Aorta (tissue), 5 donors: ENCODE results near the gene HMG20A. TPM values are rescaled to one million over a fixed set of nuclear protein-coding genes. Genes with fewer than 3 reads are reported as not detected.

ENCODE experiments used
- ATAC-seq: fragments of 200-7000 bp; cut with Tn5 transposase; one replicate; pipeline ENCODE4 v1.9.1; 2022; ENCODE audit warnings: moderate library complexity; ENCODE audit not compliant: low FRiP score
- DNase-seq, 2 donors: peaks; one replicate each; pipeline ENCODE4 v3.0.0-alpha.2; 2020
- H3K27ac ChIP-seq, 2 donors: one replicate each; pipeline ENCODE4 v1.5.1; 2013; ENCODE audit warnings: low read length in 2 of 2, mild to moderate bottlenecking in 2 of 2, moderate library complexity in 2 of 2, control low read depth in 1 of 2, inconsistent platforms in 1 of 2, low read depth in 1 of 2
- H3K27me3 ChIP-seq, 2 donors: one replicate each; pipeline ENCODE4 v1.6.1; 2013; ENCODE audit warnings: control low read depth in 1 of 2, low read length in 1 of 2, mild to moderate bottlenecking in 1 of 2, moderate library complexity in 1 of 2; ENCODE audit not compliant: insufficient read depth in 2 of 2, control insufficient read depth in 1 of 2
- H3K36me3 ChIP-seq, 2 donors: one replicate each; pipeline ENCODE4 v1.6.1; 2013; ENCODE audit warnings: control low read depth in 1 of 2, low read length in 1 of 2, mild to moderate bottlenecking in 1 of 2; ENCODE audit not compliant: insufficient read depth in 2 of 2, control insufficient read depth in 1 of 2
- H3K4me1 ChIP-seq, 2 donors: one replicate each; pipeline ENCODE4 v1.6.1; 2013; ENCODE audit warnings: low read length in 2 of 2, control low read depth in 1 of 2, mild to moderate bottlenecking in 1 of 2, moderate library complexity in 1 of 2; ENCODE audit not compliant: insufficient read depth in 2 of 2, control insufficient read depth in 1 of 2
- H3K4me3 ChIP-seq, 2 donors: one replicate each; pipeline ENCODE4 v1.5.1; 2013; ENCODE audit warnings: low read length in 2 of 2, control low read depth in 1 of 2, mild to moderate bottlenecking in 1 of 2
- H3K9me3 ChIP-seq: one replicate; pipeline ENCODE4 v1.6.1; 2013; ENCODE audit warnings: mild to moderate bottlenecking, low read length; ENCODE audit not compliant: control insufficient read depth
- WGBS, 2 donors: extraction: QIAGEN DNeasy Blood & Tissue Kit; methylation state at CpG; one replicate each; pipeline ENCODE4 v1.1.7; 2013; 5-methylcytosine and 5-hydroxymethylcytosine counted together
- intact Hi-C, 2 donors: fragments of 100-400 bp; cut with DNase I; formaldehyde crosslinking; loops; one replicate each; pipeline versions ENCODE4 v1.14.2 to v1.15.0; 2022
- polyA plus RNA-seq, 2 donors: library from polyadenylated mRNA; stranded (reverse); fragments of 200-250 nt; gene quantifications; one replicate each; pipeline ENCODE4 v1.2.3, GENCODE V29; 2013
- total RNA-seq, 2 donors: library from RNA; stranded (reverse); fragmentation: NEBNext Ultra II Directional; extraction: Animal tissue kit (Norgen Biotek cat#: 25700); gene quantifications; one replicate each; pipeline ENCODE4 v1.2.1, GENCODE V29; 2021
- donor health status: healthy with polysubstance abuse.
- donor health status: Bipolar disorder and iron deficiency.
- donor health status: DM: no; HTN: no; CAD: no.
- donor health status: DM: no; HTN: no; CAD: no.
- donor health status: DM: yes; HTN: yes; CAD: no.

HMG20A gene
- total and polyA plus RNA-seq, 4 donors: 11.6 to 44.2 (median 22.4) TPM

DNA sequence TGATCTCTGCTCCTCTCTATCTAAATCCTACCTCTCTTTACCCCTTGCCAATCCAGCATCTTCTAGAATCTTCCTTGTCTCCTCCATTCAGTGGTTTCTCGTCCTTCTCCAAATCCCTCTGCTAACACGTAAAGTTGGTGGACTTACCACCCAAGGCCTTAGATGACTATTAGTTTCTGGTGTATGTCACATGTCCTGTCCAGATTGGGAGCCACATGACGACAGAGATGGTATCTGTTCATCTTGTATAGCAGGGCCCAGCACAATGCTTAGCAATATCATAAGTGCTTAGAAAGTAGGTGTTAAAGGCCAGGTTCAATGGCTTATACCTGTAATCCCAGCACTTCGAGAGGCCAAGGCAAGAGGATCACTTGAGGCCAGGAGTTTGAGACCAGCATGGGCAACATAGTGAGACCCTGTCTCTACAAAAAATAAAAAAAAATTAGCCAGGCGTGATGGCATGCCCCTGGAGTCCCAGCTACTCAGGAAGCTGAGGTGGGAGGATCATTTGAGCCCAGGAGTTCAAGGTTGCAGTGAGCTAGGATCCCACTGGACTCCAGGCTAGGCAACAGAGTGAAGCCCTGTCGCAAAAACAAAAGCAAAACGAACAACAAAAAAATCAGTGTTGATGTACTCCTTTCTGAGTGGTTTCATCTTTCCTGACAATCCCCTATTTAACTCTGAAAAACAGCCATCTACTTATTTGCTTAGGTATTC lies 81.8 kb downstream of the HMG20A start:
- Histone ChIP-seq H3K27ac (no peak overlapping the region), H3K27me3 (no peaks in the 10 kb centered on the region), H3K9me3 (no peaks in the 10 kb centered on the region), H3K4me3 (no peak overlapping the region), H3K4me1 (peaks cover 0 to under 1% of the 10 kb centered on the region in 2 donors), H3K36me3 (no peaks in the 10 kb centered on the region)
- 97% methylated on average over 7 of the region's 7 CpGs for WGBS, 2 donors
- DNase-seq (no peak), ATAC-seq (no peak)
- intact Hi-C loops: no loop called here

DNA sequence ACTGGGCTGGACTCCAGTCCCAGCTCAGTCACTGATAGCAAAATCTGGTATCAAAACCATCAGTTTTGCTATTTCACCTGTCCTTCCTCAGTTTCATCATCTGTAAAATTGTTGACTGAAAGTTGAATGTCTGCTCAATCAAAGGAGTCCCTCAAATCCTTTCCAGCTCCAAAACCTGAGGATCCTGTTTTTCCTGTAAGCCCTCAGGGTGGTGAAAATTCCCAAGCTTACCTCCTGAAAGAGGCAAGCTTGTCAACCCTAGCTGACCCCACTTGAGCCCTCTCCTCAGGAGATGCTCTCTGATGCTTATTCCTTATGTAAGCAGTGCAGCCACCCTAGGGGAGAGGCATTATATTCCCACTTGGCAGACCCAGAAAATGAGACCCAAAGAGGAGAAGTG lies 82.6 kb downstream of the HMG20A start:
- no peaks in the 10 kb centered on the region for H3K9me3 ChIP-seq
- no peaks in the 10 kb centered on the region for H3K36me3 ChIP-seq
- DNase-seq (no peak), ATAC-seq (no peak)
- H3K4me1 ChIP-seq: peaks cover 0 to 3% of the 10 kb centered on the region in 2 donors
- no peak overlapping the region for H3K27ac ChIP-seq
- intact Hi-C loops: no loop called here
- H3K27me3 ChIP-seq: no peaks in the 10 kb centered on the region
- no peak overlapping the region for H3K4me3 ChIP-seq

DNA sequence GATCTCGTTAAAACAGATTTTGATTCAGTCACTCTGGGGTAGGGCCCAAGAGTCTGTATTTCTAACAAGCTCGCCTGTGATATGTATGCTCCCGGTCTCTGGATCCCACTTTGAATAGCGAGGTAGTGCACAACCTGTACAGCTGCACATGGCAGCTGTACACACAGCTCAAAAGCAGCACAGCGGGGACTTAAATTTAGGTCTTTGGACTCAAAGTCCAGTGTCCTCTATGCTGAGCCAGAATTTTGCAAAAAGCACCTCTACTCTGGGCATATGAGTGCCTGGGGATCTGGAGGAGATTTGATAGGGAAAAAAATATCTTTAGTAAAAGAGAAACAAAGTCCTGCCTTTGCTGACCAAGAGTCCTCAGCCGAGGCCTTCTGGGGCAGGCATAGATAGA lies 83.1 kb downstream of the HMG20A start:
- WGBS, 2 donors: 88 to 95% methylated on average over 6 of the region's 6 CpGs
- Histone ChIP-seq H3K27ac (no peak overlapping the region), H3K27me3 (no peaks in the 10 kb centered on the region), H3K9me3 (no peaks in the 10 kb centered on the region), H3K4me3 (no peak overlapping the region), H3K36me3 (no peaks in the 10 kb centered on the region), H3K4me1 (peaks cover 0 to 3% of the 10 kb centered on the region in 2 donors)
- no peak for DNase-seq
- intact Hi-C loops: no loop called here
- no peak for ATAC-seq

DNA sequence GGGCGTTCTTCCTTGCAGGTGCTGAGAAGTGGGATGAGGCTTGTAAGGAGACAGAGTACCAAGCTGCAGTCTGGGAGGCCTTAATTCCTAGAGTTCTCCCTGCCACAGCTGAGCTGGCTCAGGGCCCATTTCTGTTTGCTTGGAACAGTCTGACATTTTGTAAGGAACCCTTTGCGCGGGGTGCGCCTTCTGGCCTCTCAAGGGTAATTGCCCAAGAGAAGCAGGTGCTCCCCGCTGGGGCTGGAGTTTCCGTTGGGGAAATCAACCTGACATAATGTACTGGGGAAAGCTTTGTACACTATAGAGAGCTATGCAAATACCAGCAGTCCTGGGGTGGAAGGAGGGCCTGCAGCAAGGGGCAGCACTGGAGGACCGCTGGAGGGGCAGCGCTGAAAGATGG lies 83.6 kb downstream of the HMG20A start:
- ATAC-seq (no peak), DNase-seq (no peak)
- H3K4me3 ChIP-seq: no peak overlapping the region
- H3K27ac ChIP-seq: no peak overlapping the region
- peaks cover 0 to 3% of the 10 kb centered on the region in 2 donors for H3K4me1 ChIP-seq
- no peaks in the 10 kb centered on the region for H3K27me3 ChIP-seq
- H3K9me3 ChIP-seq: no peaks in the 10 kb centered on the region
- no peaks in the 10 kb centered on the region for H3K36me3 ChIP-seq
- intact Hi-C loops: no loop called here
- WGBS, 2 donors: 96 to 98% methylated on average over 8 of the region's 8 CpGs

DNA sequence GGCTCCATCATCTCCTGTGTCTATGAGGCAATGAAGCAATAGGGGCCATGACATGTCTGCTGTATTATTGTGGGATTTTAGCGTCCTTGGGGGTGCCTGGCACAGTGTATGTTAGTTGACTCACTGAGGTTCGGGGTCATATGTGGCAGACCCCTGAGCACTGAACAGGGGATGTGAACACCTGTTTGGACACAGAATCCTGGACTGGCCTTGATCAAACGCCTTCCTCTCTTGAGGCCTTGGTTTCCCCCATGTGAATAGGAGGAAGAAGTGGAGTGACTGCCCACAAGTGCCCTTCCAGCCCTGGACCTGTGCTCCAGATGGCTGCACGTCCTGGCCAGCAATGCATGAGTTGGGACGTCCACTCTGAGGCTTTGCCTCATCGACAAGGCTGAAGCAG lies 84.2 kb downstream of the HMG20A start:
- peaks cover 0 to 3% of the 10 kb centered on the region in 2 donors for H3K4me1 ChIP-seq
- no peaks in the 10 kb centered on the region for H3K27me3 ChIP-seq
- DNase-seq: no peak
- 91 to 95% methylated on average over 6 of the region's 6 CpGs for WGBS, 2 donors
- H3K9me3 ChIP-seq: no peaks in the 10 kb centered on the region
- H3K4me3 ChIP-seq: no peak overlapping the region
- ATAC-seq: no peak
- H3K27ac ChIP-seq: no peak overlapping the region
- intact Hi-C loops: no loop called here
- no peaks in the 10 kb centered on the region for H3K36me3 ChIP-seq

DNA sequence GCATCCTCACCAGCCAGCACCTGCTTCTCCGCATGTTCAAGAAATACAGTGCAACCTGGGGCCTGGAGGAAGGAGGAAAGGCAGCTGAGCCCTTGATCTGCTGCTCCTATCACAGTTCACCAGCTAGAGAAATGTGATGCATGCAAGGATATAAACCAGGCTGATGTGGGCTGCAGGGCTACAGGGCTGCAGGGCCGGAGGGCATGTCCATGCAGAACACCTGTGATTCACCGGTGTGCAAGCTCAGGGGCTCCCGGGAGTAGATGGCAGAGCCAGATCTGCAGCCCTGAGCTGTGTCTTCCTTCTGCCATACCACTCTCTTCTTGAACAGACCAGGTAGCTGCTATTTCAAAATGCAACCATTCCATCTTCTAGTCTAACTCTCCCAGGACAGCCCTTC lies 84.9 kb downstream of the HMG20A start:
- Histone ChIP-seq H3K36me3 (no peaks in the 10 kb centered on the region), H3K27ac (no peak overlapping the region), H3K4me3 (no peak overlapping the region), H3K4me1 (peaks cover 0 to 3% of the 10 kb centered on the region in 2 donors), H3K9me3 (no peaks in the 10 kb centered on the region), H3K27me3 (no peaks in the 10 kb centered on the region)
- intact Hi-C loops: no loop called here
- ATAC-seq (no peak), DNase-seq (no peak)
- 68 to 95% methylated on average over 4 of the region's 4 CpGs for WGBS, 2 donors

DNA sequence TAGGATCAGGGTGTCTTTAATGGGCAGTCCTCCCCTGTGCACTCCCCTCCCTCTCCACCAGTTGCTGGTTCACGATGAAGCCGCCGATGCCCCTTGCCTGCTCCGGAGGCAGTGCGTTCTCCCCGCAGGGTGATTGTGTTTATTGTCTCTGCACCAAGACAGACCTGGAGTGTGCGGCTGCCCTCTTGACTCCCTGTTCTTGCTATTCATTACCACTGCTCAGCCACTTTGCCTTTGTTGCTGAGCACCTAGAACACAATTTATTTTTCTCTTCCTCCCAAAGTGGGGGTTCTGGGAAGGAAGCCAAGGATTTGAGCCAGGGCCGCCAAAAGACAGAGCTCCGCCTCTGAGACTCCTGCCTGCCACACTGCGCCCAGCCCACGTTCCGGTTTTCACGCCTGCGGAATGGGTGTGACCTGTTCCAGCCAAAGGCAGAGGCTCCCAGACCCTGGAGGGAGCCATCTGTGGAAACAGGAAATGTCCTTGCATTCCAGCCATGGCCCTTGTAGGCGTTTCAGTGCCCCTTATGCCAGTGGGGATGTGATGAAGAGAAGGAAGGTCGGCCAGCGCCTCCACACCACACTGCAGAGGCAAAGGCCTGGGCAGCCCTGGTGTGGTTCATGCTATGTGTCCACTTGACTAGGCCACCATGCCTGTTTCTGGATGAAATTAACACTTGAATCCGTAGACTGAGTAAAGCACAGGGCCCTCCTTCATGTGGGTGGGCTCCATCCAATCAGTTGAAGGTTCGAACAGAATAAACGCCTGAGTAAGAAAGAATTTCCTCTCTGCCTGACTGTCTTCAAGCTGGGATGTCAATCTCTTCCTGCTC lies 85.8 kb downstream of the HMG20A start:
- Histone ChIP-seq H3K36me3 (no peaks in the 10 kb centered on the region), H3K27me3 (no peaks in the 10 kb centered on the region), H3K9me3 (no peaks in the 10 kb centered on the region), H3K4me1 (peaks cover 0 to 3% of the 10 kb centered on the region in 2 donors), H3K27ac (no peak overlapping the region), H3K4me3 (no peak overlapping the region)
- ATAC-seq (peak; percentile 55), DNase-seq (no peak)
- intact Hi-C loops: no loop called here
- 84 to 89% methylated on average over 20 of the region's 20 CpGs for WGBS, 2 donors

DNA sequence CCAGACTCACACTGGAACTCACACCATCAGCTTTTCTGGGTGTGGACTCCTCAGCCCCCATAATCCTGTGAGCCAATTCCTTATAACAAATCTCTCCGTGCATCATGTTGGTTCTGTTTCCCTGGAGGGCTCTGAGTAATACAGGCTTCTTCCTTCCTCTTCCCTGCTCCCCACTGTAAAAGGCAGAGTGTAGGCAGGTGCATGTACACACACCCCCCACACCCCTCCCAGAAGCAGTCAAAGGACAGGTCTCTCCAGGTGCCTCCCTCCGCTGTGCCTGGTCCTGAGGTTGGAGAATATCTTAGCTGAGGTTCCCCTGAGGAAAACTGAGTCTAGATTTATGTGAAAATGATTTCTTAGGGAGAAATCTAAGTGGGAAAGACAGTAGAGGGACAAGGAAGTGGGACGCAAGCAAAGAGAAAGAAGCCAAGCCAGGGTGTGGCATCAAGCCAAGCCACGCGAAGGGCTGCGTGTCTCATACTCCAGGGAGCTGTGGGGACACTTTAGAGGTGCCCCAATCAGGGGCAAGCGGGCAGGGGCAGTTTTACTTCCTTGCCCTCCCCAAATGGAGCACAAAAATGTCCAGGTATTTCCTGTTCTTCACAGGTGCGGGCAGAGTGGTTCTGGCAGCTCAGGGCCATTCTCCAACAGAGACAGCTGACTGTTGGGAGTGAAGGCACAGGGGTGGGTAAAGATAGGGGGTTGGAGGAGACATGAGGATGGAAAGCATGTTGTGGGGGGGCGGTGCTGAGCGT lies 86.6 kb downstream of the HMG20A start:
- Histone ChIP-seq H3K4me1 (peaks cover 0 to 3% of the 10 kb centered on the region in 2 donors), H3K4me3 (no peak overlapping the region), H3K9me3 (no peaks in the 10 kb centered on the region), H3K27me3 (no peaks in the 10 kb centered on the region), H3K36me3 (no peaks in the 10 kb centered on the region), H3K27ac (no peak overlapping the region)
- intact Hi-C loops: no loop called here
- DNase-seq: peak in 1 of 2 donors; percentile 70
- WGBS, 2 donors: 33 to 39% methylated on average over 10 of the region's 10 CpGs
- ATAC-seq: peak; percentile 21
